NOMO-1 treated with DMSO at 0.1 percent for 48 hours (cell line): ENCODE measurements around the gene CCL23.
"Not testable (repeated sequence)": the region's sequence is repeated elsewhere in the genome, so short reads cannot be mapped to it uniquely, and the experiment has no call there.

ENCODE experiments used
- DNase-seq: peaks from one replicate; lab custom pipeline; 2025; ENCODE audit not compliant: unreplicated experiment; lab: John Stamatoyannopoulos, UW

Gene CCL23, protein sequence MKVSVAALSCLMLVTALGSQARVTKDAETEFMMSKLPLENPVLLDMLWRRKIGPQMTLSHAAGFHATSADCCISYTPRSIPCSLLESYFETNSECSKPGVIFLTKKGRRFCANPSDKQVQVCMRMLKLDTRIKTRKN

DNA sequence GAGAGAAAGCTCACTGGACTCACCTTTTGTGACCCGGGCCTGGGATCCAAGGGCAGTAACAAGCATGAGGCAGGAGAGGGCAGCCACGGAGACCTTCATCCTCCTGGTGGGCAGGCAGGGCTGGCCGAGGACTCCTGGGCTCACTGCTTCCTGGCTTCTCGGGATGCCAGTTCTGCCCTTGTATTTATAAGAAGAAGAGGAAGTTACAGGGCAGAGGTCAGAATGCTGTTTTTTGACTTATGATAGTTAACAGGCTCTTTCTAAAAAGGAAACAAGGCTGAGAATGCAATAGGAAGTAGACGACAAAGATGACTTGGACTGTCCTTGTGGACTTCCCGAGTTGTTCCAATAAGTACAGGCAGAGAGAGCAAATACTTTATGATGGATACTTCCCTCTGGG lies at the start of gene CCL23:
CCL23 (minus strand) TSS at position 174 of the 400 bp plus-strand sequence; CDS start at position 99, 75 bp downstream.
- peak; percentile 81 for DNase-seq

DNA sequence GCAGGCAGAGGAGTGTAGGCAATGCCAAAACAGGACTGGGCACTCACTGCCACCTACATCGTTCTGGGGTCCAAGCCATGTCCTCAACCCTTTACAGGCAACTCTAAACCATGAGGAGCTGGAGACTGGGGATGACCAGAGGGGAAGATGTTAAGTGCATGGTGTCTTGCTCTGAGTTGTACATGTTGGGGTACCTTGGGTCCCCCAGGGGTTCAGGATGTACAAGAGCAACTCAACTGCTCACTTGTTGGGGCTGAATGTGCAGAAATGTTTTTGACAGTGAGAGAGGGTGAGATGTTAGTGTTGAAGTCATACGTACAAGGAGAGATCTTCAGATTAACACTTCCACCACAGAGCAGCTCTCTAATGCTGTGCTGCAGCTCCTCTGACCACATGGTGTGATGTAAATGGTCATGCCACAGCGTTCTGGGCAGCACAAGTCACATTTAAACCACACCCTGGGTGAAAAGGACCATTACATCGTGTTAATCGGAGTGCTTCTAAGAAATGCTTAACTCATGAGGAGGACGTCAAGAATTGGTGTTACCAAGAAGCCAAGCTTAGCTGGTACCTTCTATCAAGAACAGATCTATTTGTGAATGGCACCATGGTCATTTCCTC lies 48.7 kb upstream of the CCL23 start:
- DNase-seq = no peak

DNA sequence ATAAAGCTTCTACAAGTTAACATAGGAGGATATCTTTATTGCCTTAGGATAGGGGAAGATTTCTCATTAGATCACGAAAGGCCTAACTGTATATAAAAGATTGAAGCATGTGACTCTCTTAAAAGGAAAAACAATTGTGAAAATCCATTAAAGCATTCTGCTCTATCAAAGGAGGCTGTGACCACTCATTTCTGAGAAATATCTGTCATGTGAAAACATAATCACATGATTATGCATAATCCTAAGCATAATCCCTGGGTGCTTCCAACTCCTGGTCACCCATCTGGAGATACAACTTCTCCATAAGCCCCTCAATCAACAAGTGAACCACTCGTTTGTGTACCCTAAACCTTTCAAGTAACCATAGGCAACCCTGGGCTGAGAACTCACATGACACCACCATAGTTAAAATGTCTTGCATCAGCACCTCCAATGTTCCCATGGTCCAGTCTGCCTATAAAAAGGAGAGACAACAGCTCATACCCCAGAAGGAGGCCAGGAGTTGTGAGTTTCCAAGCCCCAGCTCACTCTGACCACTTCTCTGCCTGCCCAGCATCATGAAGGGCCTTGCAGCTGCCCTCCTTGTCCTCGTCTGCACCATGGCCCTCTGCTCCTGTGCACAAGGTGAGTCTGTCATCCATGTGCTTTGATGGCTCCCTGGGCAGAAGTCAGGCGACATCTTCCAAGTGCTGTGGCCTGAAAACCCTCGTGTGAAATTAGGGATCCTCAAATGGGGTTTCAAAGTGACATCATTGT lies 46.2 kb upstream of the CCL23 start, which contains the start of gene CCL18:
CCL18 (plus strand) TSS at position 487 of the 756 bp plus-strand sequence; CDS start at position 558, 71 bp downstream.
- DNase-seq = no peak

DNA sequence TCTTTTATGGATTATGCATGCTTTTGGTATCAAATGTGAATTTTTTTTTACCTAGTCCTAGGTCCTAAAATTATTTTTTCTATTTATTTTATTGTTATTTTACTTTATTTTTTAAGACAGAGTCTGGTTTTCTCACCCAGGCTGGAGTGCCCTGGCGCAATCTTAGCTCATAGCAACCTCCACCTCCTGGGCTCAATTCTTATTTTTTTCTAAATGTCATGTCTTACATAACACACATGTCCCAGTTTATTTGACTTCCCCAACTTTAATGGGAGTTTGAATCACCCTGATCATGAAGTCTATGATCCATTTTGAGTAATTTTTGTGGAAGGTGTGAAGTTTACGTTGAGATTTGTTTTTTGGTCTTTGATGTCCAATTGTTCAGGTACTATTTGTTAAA lies 43.0 kb upstream of the CCL23 start:
- no peak for DNase-seq

DNA sequence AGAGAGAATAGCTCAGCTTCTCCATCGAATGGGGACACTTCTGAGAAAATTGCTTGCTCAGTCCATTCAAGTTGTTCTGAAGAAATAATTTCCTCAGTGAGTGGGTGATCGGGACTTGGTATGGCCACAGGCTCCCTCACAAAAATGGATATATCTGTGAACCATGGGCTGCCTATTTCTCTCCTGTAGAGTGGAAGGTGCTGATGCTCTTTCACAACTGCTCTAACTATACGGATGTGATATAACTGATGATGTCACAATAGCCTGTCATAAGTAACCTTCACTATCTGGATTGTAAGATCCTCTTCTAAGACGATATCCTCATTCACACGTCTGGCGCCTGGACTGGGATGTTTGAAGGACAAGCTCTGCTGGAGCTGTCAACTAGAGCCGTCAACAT lies 41.6 kb upstream of the CCL23 start:
- DNase-seq = peak; percentile 21

DNA sequence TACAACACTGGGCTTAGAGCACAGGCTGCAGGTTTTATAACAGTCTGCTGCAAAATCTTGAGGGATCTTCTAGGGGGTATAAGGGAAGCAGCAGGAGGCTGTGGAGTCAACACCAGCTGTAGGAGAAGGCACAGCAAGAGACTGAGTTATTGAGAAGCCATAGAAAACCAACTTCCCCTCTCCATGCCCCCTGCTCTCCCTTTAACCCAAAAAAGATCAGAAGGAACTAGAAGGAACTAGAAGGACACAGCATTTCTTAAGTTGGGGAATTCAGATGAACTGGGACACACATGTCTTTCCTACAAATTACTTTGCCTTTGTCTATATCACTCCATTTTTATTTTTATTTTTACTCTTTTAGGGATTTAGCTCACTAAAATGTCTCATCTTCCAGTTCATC lies 40.1 kb upstream of the CCL23 start:
- no peak for DNase-seq

DNA sequence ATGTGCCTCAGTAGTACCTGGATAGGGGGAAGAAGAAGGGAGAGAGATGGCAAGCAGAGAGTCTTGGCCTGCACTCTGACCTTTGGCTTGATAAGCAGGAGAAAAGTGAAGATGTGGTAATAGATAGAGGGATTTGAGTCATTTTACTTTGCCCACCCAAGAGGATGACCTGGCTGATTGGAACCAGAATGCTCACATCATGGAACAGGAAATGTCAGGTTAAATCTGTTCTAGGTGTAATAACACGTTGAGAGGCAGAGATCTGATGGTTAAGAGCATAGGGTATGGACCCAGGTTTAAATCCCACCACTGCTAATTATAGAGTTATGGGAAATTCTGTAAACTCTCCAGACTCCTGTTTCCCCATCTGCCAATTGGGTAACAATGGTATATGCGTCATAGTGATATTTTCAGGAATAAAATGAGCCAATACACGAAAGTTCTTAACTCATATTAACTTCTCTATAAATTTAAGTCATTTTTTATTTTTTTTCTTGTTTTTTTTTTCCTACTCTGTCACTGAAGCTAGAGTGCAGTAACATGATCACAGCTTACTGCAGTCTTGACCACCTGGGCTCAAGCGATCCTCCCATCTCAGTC lies 38.2 kb upstream of the CCL23 start:
- DNase-seq = no peak

DNA sequence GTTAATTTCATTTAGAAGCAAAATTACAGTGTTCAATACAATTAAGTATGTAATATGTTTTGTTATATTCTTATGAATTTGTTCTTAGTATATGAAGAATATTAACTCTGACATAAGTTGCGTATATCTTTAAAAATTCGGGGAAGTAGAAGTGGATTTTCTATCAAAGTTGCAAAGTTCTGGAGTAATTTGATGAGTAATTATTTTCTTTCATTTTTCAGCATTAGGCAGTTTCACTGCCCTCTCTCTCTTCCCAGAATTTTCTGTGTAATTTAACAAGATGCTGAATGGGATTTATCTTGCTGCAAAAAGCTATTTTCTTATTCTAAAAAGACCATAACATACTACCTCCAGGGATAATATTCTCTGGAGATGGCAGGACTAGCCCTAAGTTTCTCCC lies 37.4 kb upstream of the CCL23 start:
- no peak for DNase-seq

DNA sequence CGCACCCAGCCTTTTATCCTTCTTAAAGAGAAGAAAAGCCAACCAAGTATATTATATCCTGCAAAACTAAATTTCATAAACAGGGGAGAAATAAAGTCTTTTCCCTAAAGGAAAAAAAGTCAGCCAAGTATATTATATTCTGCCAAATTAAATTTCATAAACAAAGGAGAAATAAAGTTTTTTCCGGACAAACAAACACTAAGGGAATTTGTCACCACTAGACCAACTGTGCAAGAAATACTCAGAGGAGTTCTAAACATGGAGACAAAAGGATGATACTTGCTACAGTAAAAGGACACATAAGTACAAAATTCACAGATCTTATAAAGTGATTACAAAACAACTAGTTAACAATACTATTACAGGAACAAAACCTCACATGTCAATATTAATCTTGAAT lies 31.9 kb upstream of the CCL23 start:
- no peak for DNase-seq

DNA sequence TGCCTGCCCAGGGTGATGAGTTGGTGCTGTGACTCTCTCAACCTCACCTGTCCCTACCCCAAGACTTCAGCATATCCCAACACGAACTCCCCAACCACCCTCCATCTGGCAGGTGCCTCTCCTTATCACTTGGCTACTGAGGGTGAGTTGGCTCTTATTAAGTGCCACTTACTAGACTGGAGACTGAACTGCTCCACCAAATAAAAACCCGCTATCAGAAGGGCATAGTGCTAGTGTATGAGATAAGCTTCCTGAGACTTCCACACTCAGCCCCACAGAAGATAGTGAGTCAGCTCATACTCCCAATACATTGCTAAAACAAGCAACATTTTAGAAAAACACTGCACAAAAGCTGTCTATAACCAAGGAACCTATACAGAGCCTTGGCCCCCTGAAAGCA lies 30.3 kb upstream of the CCL23 start:
- no peak for DNase-seq

DNA sequence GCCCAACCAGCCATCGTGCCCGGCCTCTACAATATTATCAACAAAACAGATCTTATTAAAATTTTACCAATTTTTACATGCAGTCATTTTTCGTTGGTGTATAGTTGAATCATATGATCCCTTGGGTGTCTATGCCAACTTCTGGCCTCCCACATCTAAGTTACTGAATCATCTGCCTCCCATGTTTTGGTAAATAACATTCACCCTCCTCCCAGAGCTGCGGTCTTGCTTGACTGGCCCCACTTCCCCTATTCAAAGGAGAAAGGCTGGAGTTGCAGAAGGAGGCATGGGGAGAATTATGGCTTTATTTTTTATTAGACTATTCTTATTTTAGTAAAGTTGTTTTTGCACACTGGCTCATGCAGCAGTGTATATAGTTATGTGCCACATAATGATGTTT lies 18.5 kb upstream of the CCL23 start:
- peak; percentile 89 for DNase-seq

DNA sequence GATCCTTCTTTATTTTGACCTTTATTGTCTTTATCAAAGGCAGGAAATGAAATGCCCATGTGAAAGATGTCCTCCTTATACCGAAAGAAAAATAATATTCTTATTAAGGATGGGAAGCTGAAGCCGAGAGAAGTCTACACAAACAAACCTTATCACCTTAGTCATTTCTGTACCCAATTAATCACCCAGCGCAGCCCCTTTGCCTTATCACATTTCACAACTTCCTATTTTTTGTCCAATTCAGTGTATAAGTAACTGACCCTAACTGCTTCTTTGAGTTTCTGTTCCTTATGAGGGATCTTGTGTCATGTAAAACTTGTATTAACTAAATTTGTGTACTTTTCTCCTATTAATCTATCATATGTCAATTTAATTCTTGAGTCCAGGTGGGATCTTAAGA lies 16.4 kb upstream of the CCL23 start:
- DNase-seq = peak; percentile 98

DNA sequence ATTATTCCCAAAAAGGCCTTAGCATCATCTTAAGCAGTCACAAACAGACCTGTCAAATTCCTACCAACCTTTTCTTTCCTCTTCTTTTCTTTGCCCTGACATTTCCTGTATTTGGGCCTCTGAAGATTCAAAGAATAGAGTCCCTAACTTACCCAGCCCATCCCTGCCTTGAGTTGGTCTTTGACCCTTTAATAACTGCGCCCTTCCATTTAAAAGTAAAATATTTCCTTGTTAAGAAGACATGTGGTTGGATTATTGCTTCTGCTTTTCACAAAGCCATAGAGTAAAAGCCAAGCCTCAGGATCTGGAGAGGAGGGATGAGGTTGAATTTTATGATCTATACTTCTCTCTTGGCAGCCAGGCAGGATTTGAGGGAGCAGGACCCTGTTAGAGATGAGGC lies 13.2 kb upstream of the CCL23 start:
- no peak for DNase-seq

DNA sequence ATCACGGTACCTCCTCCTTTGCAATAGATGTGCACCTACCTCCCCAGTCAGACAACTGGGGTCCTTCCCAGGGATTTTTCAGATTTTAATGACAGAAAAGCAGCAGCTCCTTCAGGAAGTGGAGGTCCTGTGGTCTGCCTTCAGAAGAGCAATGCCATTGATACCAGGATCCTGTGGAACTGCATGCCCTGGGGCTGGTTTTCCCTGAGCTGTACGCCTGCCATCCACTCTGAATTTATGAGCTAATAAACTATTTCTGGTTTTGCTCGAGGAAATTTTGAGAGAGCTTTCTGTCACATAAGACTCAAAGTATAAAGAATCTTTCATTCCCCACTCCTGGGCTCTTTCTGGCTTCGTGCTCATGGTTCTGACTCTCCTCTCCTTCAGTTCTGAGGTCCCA lies 10.0 kb upstream of the CCL23 start:
- DNase-seq = no peak

DNA sequence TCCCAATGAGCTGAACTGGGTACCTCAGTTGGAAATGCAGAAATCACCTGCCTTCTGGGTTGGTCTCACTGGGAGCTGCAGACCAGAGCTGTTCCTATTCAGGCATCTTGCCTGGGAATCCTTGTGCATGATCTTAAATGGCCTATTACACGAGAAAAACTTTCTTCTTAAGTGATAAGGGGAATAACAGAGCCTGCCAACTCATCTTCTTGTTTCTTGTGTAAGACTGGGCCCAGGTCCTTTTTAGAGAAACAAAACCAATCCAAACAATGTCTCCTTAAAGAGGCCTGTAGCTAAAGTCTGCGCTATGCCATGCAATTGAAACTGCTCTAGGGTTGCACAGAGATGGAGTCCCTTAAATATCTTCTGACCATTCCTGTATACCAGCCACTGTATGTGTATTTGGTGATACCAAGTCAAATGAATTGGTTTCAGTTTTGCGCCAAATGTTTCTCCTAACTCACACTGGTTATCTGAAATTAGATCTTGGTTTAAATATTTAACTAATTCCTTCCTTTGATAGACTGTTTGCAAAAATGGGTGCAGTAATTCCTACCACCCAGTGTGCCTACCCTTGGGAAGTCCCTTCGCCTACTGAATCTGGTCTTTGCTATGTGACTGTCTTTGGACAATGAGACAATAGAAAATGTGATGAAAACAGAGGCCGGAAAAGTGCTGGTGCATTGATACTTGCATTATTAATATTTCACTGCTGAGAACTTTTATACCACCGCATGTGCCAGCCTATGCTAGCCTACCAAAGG lies 6.5 kb upstream of the CCL23 start:
- DNase-seq = no peak

DNA sequence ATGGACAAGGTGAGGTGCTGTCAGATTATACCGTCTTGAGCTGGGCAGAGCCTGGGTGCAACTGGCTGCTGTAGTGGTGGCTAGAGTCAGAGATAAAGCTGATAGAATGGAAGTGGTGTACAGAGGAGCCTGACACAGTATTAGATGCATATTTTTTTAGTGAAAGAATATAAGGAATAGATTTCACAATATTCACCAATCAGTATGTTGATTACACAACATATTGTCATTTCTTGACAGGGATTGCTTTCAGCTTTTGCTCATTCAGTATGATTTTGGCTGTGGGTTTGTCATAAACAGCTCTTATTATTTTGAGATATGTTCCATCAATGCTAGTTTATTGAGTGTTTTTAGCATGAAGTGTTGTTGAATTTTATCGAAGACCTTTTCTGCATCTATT lies 1.7 kb upstream of the CCL23 start:
- DNase-seq = no peak

DNA sequence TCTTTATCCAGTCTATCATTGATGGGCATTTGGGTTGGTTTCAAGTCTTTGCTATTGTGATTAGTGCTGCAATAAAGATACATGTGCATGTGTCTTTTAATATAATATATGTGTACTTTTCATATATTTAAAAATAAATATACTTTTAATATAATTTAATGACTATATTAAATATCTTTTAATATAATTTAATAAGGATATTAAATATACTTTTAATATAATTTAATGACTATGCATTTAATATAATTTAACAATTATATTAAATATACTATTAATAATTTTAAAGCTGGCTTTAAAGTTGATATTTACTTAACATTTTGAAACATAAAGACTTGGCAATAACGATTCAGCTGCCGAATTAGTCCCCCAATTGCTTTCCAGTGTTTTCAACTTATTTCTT lies 1.2 kb downstream of the CCL23 start:
- no peak for DNase-seq

DNA sequence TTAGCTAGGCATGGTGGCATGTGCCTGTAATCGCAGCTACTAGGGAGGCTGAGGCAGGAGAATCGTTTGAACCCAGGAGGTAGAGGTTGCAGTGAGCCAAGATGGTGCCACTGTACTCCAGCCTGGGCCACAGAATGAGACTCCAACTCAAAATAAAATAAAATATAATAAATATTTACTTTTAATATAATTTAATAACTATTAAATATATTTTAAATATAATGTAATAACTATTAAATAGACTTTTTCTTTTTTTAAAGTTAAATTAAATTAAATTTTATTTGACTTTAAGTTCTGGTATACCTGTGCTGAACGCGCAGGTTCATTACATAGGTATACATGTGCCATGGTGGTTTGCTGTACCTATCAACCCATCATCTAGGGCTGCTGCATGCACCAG lies 1.9 kb downstream of the CCL23 start:
- DNase-seq = not testable (repeated sequence)

DNA sequence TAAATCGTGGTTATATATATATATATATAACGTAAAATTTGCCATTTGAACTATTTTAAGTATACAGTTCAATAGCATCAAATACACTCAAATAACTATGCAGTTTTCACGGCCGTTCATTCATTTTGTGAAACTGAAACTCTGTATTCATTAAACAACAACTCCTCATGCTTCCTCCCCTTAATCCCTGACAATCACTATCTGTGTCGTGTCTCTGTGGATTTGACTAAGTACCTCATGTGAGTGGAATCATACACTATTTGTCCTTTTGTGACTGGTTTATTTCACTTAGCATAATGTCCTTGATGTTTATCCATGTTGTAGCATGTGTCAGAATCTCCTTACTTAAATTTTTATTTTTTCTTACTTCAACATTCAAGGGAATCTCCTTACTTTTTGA lies 2.8 kb downstream of the CCL23 start:
- no peak for DNase-seq

DNA sequence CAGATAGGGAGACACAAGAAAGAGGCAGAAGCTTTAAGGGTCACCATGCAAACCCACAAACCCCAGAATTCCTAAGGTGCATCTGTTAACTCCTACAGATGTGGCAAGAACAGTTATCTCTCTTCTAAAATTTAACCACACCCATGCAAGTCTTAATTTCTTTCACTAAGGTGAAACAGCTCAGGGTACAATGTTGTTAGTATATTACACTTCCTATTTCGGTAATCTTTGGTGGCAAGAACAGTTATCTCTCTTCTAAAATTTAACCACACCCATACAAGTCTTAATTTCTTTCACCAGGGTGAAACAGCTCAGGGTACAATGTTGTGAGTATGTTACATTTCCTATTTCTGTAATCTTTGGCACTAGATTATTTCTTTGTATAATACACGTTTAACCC lies 6.6 kb downstream of the CCL23 start:
- DNase-seq = peak; percentile 9

DNA sequence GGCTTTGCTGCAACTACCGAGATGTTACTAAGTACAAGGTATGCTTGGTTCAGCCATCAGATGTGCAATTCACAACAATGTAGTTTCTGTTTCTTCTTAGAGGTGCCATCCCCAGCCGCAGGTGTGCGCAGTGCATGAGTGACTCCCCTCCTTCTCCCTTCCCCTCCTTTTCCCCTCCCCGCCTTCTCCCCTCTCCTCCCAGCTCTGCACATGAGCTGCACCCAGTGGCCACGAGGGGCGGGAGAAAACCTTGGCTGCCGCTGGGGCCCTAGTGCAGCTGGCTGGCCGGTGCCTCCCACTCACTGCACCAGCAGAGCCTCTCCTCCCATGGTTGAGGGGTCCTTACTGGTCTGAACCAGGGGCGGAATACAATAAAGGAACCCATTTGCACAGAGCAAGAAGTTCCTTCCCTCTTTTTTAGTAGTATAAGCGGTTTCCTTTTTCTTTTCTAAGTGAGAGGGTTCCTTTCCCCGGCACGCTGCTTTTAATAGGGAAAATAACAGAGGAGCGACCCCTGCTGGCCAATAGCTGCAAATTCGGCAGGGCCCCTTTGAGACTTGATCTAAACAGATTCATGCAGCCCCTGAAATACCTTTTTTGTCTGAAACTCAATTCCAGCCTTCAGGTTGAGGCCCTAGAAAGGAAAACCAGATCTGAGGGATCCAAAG lies 8.6 kb downstream of the CCL23 start:
- no peak for DNase-seq
